WERI-Rb-1 (cell line): ENCODE results near the gene DNAH3.

Experiments used
- DNase-seq: peaks from one replicate; pipeline ENCODE4 v3.0.0-alpha.2; 2020
- H3K27ac ChIP-seq: fragments of 250-450 bp; sonication (Bioruptor Pico); 2 replicates; pipeline ENCODE4 v1.5.1; 2020; ENCODE audit warnings: mild to moderate bottlenecking, moderate library complexity
- H3K27me3 ChIP-seq: fragments of 250-450 bp; sonication (Bioruptor Pico); 2 replicates; pipeline ENCODE4 v1.5.1; 2021; ENCODE audit warnings: mild to moderate bottlenecking, low read depth, moderate library complexity; ENCODE audit not compliant: insufficient read depth, severe bottlenecking
- H3K36me3 ChIP-seq: fragments of 250-450 bp; sonication (Bioruptor Pico); 2 replicates; pipeline ENCODE4 v1.5.1; 2020; ENCODE audit warnings: mild to moderate bottlenecking, moderate library complexity
- H3K4me3 ChIP-seq: 2 replicates; pipeline ENCODE4 v1.5.1; 2011; ENCODE audit warnings: low read depth, mild to moderate bottlenecking, control low read depth, low read length
- H3K9me3 ChIP-seq: fragments of 250-450 bp; sonication (Bioruptor Pico); 2 replicates; pipeline ENCODE4 v1.5.1; 2021; ENCODE audit warnings: mild to moderate bottlenecking, moderate library complexity; ENCODE audit not compliant: severe bottlenecking
- TF ChIP-seq, protein P1 (sequence below): IDR thresholded peaks from 2 replicates; pipeline ENCODE4 v1.5.1; 2011; ENCODE audit warnings: low read depth, mild to moderate bottlenecking, control low read depth, inconsistent platforms, low read length

The DNAH3 gene

GRCh38 chr16:20906341-20907255 is 244.0 kb downstream of the DNAH3 start:
- Histone ChIP-seq H3K27me3 (no peaks in the 10 kb centered on the region), H3K4me3 (no peak overlapping the region), H3K27ac (no peak overlapping the region), H3K36me3 (peaks cover 12% of the 10 kb centered on the region), H3K9me3 (no peaks in the 10 kb centered on the region)
- no peak for DNase-seq
- TF ChIP-seq, protein P1, sequence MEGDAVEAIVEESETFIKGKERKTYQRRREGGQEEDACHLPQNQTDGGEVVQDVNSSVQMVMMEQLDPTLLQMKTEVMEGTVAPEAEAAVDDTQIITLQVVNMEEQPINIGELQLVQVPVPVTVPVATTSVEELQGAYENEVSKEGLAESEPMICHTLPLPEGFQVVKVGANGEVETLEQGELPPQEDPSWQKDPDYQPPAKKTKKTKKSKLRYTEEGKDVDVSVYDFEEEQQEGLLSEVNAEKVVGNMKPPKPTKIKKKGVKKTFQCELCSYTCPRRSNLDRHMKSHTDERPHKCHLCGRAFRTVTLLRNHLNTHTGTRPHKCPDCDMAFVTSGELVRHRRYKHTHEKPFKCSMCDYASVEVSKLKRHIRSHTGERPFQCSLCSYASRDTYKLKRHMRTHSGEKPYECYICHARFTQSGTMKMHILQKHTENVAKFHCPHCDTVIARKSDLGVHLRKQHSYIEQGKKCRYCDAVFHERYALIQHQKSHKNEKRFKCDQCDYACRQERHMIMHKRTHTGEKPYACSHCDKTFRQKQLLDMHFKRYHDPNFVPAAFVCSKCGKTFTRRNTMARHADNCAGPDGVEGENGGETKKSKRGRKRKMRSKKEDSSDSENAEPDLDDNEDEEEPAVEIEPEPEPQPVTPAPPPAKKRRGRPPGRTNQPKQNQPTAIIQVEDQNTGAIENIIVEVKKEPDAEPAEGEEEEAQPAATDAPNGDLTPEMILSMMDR, result no peak

DNA sequence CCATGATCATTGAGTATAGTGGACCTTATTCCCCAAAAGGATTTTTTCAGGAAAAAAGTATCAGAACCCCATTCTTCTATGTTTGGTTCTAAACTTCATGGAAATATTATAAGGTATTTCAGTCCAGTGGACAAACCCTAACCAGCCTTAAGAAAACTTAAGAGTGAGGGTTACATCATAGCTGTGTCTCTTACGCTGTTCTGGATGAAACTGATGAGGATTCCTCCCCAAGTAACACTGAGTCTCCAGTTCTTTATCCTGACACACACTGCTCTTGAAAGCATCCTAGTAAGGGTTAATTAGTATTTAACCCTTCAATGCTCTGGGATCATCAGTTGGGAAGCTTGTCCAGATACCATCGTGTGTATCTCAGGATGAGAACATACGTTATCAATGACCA is 245.1 kb downstream of the DNAH3 start:
- TF ChIP-seq, protein P1, result no peak
- no peak overlapping the region for H3K4me3 ChIP-seq
- H3K36me3 ChIP-seq, result peaks cover 22% of the 10 kb centered on the region
- no peaks in the 10 kb centered on the region for H3K9me3 ChIP-seq
- no peaks in the 10 kb centered on the region for H3K27me3 ChIP-seq
- H3K27ac ChIP-seq, result no peak overlapping the region
- no peak for DNase-seq

DNA sequence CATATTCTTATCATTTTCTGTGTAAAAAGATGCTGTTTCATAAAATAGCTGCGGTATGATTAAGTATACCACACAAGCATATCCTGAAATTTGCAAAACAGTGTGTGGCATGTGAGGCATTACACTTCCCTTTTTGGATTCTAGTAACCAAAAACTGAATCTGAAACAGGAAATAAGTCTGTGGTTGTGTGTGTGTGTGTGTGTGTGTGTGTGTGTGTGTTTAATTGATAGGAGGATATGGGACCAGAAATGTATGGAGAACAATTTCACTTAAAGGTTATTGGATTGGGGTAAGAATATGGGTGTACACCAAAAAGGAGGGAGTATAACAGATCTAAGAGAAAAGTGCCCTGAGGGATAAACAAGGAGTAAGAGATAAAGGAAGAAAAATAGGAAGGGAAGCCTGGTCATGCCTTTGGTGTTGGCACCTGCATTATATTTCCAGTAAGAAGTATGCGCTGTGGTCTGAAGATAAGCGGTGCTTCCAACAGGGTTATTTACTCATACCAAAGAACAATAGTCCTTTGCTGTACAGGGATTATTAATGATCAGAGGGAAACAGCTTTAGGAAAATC is 246.1 kb downstream of the DNAH3 start:
- Histone ChIP-seq H3K4me3 (no peak overlapping the region), H3K9me3 (no peaks in the 10 kb centered on the region), H3K27me3 (no peaks in the 10 kb centered on the region), H3K36me3 (peaks cover 24% of the 10 kb centered on the region), H3K27ac (peak overlapping the region; percentile 22; the same call in 1 of the 2 replicates)
- TF ChIP-seq, protein P1, result no peak
- DNase-seq, result no peak

- H3K27me3 ChIP-seq, result no peaks in the 10 kb centered on the region
- DNase-seq, result no peak
- peak overlapping the region; percentile 98 for H3K27ac ChIP-seq
- peaks cover 24% of the 10 kb centered on the region for H3K36me3 ChIP-seq
- TF ChIP-seq, protein P1, result no peak
- H3K4me3 ChIP-seq, result no peak overlapping the region
- no peaks in the 10 kb centered on the region for H3K9me3 ChIP-seq
These were observed 246.6 kb downstream of the DNAH3 start for GRCh38 chr16:20903899-20904506.

- no peak for DNase-seq
- no peaks in the 10 kb centered on the region for H3K9me3 ChIP-seq
- H3K4me3 ChIP-seq, result no peak overlapping the region
- H3K27ac ChIP-seq, result peak overlapping the region; percentile 98
- H3K27me3 ChIP-seq, result no peaks in the 10 kb centered on the region
- H3K36me3 ChIP-seq, result peaks cover 28% of the 10 kb centered on the region
- TF ChIP-seq, protein P1, result no peak
These were observed 247.3 kb downstream of the DNAH3 start for GRCh38 chr16:20903116-20903898.
